SU-DHL-6 (cell line): ENCODE data around the gene UQCC2.

Experiments
- H2AFZ ChIP-seq: fragments of 200-600 bp; sonication (generic); 2 replicates; pipeline ENCODE4 v1.6.1; 2014; ENCODE audit warnings: low read depth, mild to moderate bottlenecking, moderate library complexity, mixed read lengths, antibody characterized with exemption, low read length; ENCODE audit not compliant: severe bottlenecking
- H3F3A ChIP-seq: fragments of 200-600 bp; shearing (Covaris generic); 2 replicates; pipeline ENCODE4 v1.6.0; 2016; ENCODE audit warnings: antibody characterized with exemption, mild to moderate bottlenecking; ENCODE audit not compliant: insufficient read depth
- H3K27ac ChIP-seq: fragments of 200-600 bp; sonication (generic); 2 replicates; pipeline ENCODE4 v1.5.1; 2016; ENCODE audit warnings: low read depth, mild to moderate bottlenecking, low read length, moderate library complexity, mixed read lengths
- H3K27me3 ChIP-seq: fragments of 200-600 bp; sonication (generic), shearing (Covaris generic); 2 replicates; pipeline ENCODE4 v1.6.0; 2014; ENCODE audit warnings: mild to moderate bottlenecking, low read length
- H3K36me3 ChIP-seq: fragments of 200-600 bp; sonication (generic); 2 replicates; pipeline ENCODE4 v1.6.1; 2014; ENCODE audit warnings: mild to moderate bottlenecking, low read length, mixed read lengths
- H3K4me2 ChIP-seq: fragments of 300-600, 200-600 bp; shearing (Covaris generic), sonication (generic); 2 replicates; pipeline ENCODE4 v1.6.0; 2014; ENCODE audit warnings: low read length, low read depth, mild to moderate bottlenecking; ENCODE audit not compliant: poor library complexity, severe bottlenecking
- H3K4me3 ChIP-seq: fragments of 200-600 bp; sonication (generic); 2 replicates; pipeline ENCODE4 v1.5.1; 2014; ENCODE audit warnings: antibody characterized with exemption, low read length, mild to moderate bottlenecking, mixed read lengths; ENCODE audit not compliant: insufficient read depth, poor library complexity, severe bottlenecking
- H3K79me2 ChIP-seq: fragments of 200-600 bp; sonication (generic); 2 replicates; pipeline ENCODE4 v1.6.1; 2014; ENCODE audit warnings: mild to moderate bottlenecking, low read length, moderate library complexity; ENCODE audit not compliant: insufficient read depth
- H3K9ac ChIP-seq: fragments of 200-600 bp; sonication (generic); 2 replicates; pipeline ENCODE4 v1.7.0; 2014; ENCODE audit warnings: mild to moderate bottlenecking, low read length
- H3K9me2 ChIP-seq: fragments of 200-600 bp; sonication (generic); replicated peaks from 2 replicates; pipeline ENCODE4 v1.6.1; 2014; ENCODE audit warnings: low read length; ENCODE audit not compliant: insufficient read depth
- H3K9me3 ChIP-seq: fragments of 200-600 bp; sonication (generic); 2 replicates; pipeline ENCODE4 v1.6.1; 2014; ENCODE audit warnings: low read length, mixed read lengths; ENCODE audit not compliant: insufficient read depth
- H4K20me1 ChIP-seq: fragments of 200-600 bp; sonication (generic); 2 replicates; pipeline ENCODE4 v1.6.1; 2014; ENCODE audit warnings: low read depth, mild to moderate bottlenecking, antibody characterized with exemption, low read length, moderate library complexity, mixed read lengths
- EZH2phosphoT487 ChIP-seq: fragments of 200-600 bp; sonication (generic), shearing (Covaris generic); conservative IDR thresholded peaks from 2 replicates; pipeline ENCODE4 v1.6.1; 2018; ENCODE audit warnings: mild to moderate bottlenecking, antibody characterized with exemption, low read length, moderate library complexity, mixed read lengths
- TF ChIP-seq, protein P1 (sequence below): fragments of 200-600 bp; sonication (generic); IDR thresholded peaks from one replicate; pipeline ENCODE4 v1.5.1; 2017; ENCODE audit warnings: antibody characterized with exemption, mild to moderate bottlenecking, low read length, moderate library complexity; ENCODE audit not compliant: insufficient read depth, poor library complexity, severe bottlenecking

Gene UQCC2

DNA sequence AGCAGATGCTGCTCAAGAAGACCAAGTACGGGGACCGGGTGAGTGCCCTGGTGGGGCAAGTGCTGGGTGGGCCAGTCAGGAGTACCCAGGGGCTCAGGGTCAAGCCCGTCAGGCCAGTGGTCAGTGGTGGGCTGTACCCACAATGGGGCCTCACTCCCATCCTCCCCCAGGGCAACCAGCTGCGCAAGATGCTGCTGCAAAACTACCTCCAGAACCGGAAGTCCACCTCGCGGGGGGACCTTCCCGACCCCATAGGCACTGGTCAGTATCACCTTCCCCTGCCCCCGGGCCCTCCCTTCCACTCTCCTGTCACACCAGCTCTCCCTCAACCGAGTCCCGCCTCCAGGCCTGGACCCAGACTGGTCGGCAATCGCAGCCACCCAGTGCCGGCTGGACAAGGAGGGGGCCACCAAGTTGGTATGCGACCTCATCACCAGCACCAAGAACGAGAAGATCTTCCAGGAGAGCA lies 27.0 kb downstream of the UQCC2 start:
- Histone ChIP-seq H3K27me3 (no peaks in the 10 kb centered on the region), H2AFZ (no peak overlapping the region), H3K4me3 (no peak overlapping the region), H3K9ac (no peak overlapping the region), H4K20me1 (no peaks in the 10 kb centered on the region), H3F3A (no peaks in the 10 kb centered on the region), H3K4me2 (no peak overlapping the region), H3K27ac (no peak overlapping the region), H3K9me2 (no peaks in the 10 kb centered on the region), H3K79me2 (no peaks in the 10 kb centered on the region), H3K36me3 (no peaks in the 10 kb centered on the region), H3K9me3 (no peaks in the 10 kb centered on the region)
- no peak for TF ChIP-seq EZH2phosphoT487
- TF ChIP-seq, protein P1, sequence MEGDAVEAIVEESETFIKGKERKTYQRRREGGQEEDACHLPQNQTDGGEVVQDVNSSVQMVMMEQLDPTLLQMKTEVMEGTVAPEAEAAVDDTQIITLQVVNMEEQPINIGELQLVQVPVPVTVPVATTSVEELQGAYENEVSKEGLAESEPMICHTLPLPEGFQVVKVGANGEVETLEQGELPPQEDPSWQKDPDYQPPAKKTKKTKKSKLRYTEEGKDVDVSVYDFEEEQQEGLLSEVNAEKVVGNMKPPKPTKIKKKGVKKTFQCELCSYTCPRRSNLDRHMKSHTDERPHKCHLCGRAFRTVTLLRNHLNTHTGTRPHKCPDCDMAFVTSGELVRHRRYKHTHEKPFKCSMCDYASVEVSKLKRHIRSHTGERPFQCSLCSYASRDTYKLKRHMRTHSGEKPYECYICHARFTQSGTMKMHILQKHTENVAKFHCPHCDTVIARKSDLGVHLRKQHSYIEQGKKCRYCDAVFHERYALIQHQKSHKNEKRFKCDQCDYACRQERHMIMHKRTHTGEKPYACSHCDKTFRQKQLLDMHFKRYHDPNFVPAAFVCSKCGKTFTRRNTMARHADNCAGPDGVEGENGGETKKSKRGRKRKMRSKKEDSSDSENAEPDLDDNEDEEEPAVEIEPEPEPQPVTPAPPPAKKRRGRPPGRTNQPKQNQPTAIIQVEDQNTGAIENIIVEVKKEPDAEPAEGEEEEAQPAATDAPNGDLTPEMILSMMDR = no peak

DNA sequence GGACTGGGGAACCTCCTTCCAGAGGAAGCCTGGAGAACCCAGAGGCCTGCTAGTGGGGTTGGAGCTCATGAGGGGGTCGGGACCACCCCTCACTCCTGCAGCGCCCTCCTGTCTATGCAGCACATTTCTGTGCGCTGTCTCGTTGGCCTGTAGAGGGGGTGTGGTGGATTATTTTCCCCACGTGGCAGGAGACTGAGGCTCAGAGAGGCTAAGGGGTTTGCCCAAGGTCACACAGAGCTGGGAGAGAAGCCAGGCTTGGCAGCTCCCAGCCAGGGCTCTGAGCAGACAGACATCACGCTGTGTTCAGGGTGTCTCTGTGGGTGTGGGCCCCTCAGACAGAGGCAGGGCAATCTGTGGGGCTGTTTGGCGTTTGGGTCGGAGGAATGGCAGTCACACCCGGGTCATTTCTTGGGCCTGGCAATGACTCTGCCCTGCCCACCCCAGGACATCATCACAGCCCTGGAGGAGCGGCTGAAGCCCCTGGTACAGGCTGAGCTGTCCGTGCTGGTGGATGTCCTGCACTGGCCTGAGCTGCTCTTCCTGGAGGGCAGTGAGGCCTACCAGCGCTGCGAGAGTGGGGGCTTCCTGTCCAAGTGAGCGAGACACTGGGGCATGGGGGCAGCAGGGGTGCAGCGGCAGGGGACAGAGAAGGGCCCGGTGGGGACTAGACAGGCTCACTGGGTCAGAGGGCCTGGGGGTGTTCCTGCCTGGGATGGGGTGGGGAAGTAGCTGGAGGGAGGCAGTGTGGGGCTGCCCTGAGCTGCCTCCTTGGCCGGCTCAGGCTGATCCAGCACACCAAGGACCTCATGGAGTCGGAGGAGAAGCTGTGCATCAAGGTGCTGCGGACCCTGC lies 27.7 kb downstream of the UQCC2 start:
- Histone ChIP-seq H3K9ac (no peak overlapping the region), H3K27me3 (no peaks in the 10 kb centered on the region), H4K20me1 (no peaks in the 10 kb centered on the region), H3K4me2 (no peak overlapping the region), H3K79me2 (no peaks in the 10 kb centered on the region), H3K27ac (no peak overlapping the region), H3F3A (no peaks in the 10 kb centered on the region), H3K36me3 (no peaks in the 10 kb centered on the region), H2AFZ (no peak overlapping the region), H3K4me3 (no peak overlapping the region), H3K9me3 (no peaks in the 10 kb centered on the region), H3K9me2 (no peaks in the 10 kb centered on the region)
- TF ChIP-seq, protein P1 = no peak
- TF ChIP-seq EZH2phosphoT487 = no peak

DNA sequence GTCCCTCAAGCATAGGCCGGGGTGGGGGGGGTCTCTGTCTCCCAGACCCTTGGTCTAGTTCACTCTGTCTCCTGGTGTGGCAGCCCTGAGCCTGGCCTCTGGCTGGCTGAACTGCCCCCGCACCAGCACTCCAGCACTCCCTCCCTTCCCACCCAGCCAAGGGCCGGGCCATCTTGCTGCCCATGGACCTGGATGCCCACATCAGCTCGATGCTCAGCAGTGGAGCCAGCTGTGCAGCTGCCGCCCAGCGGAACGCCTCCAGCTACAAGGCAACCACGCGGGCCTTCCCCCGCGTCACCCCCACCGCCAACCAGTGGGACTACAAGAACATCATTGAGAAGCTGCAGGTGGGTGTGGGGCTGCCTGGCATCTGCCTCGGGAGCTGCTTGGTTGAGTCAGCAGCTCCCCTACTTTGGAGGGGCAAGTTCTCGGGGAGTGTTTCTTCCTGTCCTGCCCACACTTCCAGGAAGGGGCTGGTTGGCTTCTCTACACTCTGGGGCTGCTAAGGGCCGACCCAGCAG lies 28.4 kb downstream of the UQCC2 start:
- no peaks in the 10 kb centered on the region for H3K36me3 ChIP-seq
- TF ChIP-seq, protein P1 = no peak
- no peak for TF ChIP-seq EZH2phosphoT487
- H3K4me2 ChIP-seq = no peak overlapping the region
- H3F3A ChIP-seq = no peaks in the 10 kb centered on the region
- H2AFZ ChIP-seq = no peak overlapping the region
- no peak overlapping the region for H3K27ac ChIP-seq
- no peak overlapping the region for H3K9ac ChIP-seq
- H3K9me3 ChIP-seq = no peaks in the 10 kb centered on the region
- H3K4me3 ChIP-seq = no peak overlapping the region
- H4K20me1 ChIP-seq = no peaks in the 10 kb centered on the region
- no peaks in the 10 kb centered on the region for H3K27me3 ChIP-seq
- H3K79me2 ChIP-seq = no peaks in the 10 kb centered on the region
- H3K9me2 ChIP-seq = no peaks in the 10 kb centered on the region
